ENCODE data around the gene ACTR6.
"Not testable (repeated sequence)": the region's sequence is repeated elsewhere in the genome, so short reads cannot be mapped to it uniquely, and the experiment has no call there.

The ACTR6 gene

DNA sequence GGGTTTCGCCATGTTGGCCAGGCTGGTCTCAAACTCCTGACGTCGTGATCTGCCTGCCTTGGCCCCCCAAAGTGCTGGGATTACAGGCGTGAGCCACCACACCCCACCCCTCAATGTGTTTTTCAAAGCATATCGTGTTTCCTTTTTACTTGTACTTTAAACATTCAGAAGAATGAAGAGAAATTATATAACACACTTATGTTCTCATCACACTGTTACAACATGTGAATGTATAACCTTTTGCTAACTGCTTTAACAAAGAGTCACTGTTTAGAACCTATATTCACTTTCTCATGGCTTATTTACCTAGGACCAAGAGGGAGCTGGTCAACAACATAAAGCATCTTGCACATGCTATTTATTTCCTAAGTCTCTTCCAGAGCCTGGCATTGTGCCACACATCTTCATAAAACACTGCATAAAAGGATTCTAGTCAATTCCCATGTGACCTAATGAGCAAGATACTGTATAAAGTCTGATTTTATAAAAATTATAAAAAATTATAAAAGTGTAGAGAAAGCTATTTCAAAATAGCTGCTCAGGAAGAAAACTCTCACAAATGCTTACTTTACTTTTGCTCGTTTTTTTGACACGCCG is 16.0 kb upstream of the ACTR6 start:
- no peak for DNase-seq (ENCODE audit: low read depth in 2 of 3, low spot score in 1 of 3)

DNA sequence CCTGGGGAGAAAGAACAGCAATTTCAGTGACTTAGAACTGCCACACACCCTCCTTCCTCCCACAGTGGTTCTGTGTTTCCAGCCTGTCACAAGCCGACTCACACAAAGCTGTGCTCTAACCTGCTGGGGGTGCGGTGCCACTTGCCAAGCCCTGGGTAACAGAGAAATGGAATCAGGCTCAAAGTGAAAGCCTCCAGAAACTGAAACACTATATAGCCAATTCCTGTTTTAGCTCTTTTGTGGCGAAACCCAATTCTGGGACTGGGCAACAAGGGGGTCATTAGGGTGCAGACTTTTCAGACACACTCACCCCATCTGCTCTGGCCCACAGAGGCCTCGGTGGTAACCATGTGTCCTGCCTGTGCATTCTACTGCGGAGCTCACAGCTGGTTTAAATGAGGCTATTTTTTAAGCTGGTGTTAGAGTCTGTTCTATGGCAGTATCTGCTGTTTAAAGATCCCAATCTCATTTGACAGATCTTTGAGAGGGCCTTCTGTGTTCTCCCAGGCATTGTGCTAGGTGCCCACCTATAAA is 15.2 kb upstream of the ACTR6 start:
- no peak for DNase-seq (ENCODE audit: low read depth in 2 of 3, low spot score in 1 of 3)

DNA sequence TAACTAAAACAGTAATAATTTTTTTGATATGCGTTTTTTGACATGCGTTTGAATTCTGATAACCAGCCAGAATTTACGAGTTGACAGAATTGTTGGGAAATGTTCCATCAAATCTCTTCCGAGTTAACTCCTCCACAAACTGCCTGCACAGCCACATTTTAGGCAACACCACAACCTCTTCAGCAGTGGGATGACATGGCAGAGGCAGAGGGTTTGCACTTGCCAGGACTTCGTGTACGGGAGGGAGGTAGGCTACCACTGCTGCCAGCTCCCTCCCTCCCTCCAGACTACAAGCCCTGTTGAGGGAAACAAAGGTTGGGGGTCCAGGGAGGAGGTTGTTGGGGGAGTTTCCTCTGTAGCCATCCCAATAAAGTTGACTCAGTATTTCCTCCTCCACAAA is 14.5 kb upstream of the ACTR6 start:
- DNase-seq (ENCODE audit: low read depth in 2 of 3, low spot score in 1 of 3), result no peak

DNA sequence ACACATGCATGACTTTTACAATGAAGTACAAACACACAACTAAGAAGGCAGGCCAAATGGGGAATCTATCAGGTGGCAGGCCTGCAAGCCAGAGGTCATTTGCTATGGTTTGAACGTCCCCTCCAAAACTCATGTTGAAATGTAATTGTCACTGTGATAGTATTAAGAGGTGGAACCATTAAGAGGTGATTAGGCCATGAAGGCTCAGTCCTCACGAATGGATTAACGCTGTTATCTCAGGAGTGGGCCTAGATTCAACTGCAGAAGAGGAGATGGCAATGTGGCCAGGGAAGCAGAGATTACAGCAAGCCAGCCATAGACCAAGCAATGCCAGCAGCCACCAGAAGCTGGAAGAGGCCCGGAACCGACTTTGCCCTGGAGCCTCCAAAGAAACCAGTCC is 13.5 kb upstream of the ACTR6 start:
- DNase-seq (ENCODE audit: low read depth in 2 of 3, low spot score in 1 of 3), result no peak

DNA sequence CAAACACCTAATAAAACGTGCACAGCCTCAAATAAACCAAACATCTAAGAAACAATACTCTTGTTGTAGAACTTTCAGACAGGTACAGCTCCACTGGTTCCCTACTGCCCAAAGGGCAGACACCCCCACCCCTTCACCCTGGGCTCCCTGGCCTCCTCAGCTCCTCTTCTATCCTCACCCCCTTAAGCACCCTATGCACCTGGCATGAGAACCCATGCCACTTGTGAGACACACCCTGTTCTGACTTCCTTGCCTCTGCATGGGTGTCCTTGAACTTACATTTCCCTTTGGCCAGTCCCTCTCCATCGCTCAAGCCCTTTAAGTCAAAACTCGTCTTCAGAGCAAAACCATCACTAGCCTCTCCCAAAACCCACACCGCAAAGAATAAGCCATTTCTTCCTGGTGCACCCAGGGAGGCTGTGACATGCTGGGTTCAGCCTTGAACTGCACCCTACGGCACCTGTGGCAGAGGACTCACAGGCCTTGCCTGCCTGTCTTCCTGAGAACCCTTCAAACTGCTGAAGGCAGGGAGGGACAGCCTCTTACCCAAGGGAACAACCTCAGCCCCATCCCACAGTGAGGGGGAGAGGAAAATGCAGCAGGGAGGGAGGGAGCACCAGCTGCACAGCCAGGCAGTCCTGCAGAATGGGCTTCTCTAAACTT is 12.6 kb upstream of the ACTR6 start:
- DNase-seq (ENCODE audit: low read depth in 2 of 3, low spot score in 1 of 3), result no peak

DNA sequence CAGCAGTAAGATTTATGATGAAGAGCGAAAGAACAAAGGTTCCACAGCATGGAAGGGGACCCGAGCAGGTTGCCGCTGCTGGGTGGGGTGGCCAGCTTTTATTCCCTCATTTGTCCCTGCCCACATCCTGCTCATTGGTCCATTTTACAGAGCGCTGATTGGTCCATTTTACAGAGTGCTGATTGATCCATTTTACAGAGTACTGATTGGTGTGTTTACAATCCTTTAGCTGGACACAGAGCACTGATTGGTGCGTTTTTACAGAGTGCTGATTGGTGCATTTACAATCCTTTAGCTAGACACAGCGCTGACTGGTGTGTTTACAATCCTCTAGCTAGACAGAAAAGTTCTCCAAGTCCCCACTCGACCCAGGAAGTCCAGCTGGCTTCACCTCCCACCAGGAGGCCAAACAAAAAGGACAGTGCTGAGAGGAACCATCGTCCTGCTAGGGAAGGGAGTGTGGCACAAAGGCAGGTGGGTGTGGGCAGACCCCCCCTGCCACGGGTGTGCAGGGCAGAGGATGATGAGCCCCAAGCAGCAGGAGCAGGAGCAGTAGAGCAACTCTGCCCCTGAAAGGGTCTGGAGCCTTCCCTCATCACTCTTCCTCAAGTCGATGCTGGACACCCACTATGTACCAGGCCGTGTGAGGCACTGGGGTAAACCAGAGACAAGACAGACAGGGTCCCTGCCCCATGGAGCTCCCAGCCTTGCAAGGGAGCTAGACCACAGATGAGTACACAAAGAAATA is 11.6 kb upstream of the ACTR6 start:
- not testable (repeated sequence) for DNase-seq (ENCODE audit: low read depth in 2 of 3, low spot score in 1 of 3)

DNA sequence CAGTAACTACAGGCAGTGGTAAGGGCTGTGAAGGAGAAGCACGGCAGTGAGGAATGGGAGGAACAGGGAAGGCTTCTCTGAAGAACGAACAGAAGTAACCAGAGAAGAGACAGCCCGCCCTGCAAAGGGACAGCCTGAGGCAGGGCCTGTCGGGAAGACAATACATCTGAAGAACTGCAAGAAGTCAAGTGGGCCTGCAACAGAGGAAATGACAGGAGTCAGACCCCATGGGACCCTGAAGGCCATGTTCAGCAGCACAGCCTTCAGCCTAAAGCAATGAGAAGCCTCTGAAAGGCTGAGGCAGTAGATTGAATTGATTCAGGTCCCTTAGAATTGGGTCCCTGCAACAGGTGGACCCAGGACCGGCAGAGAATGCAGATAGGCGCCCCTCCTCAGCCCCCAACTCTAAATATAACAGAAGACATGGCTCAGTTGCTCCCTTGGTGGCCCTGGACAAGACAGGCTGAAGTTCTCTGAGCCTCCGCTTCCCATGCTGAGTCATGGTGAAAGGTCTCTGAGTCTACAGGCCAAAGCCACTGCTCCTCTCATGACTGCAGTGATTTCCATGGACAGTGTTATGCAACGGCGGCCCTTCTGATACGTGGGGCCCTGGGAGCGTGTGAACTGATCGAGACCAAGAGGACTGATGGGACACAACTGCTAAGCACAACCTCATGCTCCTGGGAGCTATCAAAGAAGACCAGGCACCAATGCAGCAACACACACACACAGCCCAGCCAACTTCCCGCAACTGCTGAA is 10.8 kb upstream of the ACTR6 start:
- no peak for DNase-seq (ENCODE audit: low read depth in 2 of 3, low spot score in 1 of 3)

DNA sequence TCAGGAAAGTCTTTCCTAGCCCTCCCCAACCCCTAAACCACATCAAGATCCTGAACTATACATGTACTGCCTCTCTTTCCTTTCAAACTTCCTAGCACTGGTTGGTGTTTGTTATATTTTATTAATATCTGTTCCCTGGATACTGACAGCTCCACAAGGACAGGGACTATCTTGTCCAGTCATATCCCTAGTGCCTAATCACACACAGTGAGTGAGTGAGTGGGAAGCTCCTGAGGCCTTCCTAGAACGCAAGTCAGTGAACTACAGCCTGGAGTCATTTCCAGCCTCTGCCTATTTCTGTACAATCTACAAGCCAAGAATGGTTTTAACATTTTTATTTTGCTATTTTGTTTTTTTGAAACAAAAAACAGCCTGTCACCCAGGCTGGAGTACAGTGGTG is 7.5 kb upstream of the ACTR6 start:
- DNase-seq (ENCODE audit: low read depth in 2 of 3, low spot score in 1 of 3), result no peak

DNA sequence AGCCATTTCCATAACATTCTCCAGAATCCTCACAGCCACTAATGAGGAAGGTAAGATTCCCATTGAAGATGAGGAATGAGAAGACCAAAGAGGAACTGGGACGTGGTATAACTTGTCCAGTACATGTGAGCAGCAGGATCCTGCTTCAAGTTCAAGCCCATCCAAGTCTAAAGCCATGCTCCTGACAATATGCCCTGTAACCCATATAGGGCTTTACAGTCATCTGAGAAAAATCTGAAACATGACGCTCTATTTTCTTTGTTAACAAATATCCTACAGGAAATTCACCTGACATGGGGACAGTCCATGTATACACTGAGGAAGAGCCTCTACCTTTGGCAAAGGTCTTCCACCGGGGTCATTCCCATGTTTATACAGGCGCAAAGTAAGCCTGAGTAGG is 3.1 kb upstream of the ACTR6 start:
- DNase-seq (ENCODE audit: low read depth in 2 of 3, low spot score in 1 of 3), result no peak

DNA sequence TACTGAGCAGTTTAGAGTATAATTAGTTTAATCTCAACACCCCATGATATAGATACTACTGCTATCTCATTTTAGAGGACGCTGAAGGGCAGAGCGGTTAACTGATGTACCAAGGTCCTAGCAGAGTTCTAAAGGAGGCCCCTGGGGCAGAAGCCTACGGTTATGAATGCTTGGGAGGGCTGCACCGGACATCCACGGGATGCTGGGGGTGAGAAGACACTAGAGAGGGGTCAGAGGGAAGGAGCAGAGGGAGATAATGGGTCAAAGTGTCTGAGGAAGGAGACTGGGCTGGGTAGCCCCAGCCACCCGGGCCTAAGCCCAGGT is 1.6 kb upstream of the ACTR6 start:
- DNase-seq (ENCODE audit: low read depth in 2 of 3, low spot score in 1 of 3), result no peak

DNA sequence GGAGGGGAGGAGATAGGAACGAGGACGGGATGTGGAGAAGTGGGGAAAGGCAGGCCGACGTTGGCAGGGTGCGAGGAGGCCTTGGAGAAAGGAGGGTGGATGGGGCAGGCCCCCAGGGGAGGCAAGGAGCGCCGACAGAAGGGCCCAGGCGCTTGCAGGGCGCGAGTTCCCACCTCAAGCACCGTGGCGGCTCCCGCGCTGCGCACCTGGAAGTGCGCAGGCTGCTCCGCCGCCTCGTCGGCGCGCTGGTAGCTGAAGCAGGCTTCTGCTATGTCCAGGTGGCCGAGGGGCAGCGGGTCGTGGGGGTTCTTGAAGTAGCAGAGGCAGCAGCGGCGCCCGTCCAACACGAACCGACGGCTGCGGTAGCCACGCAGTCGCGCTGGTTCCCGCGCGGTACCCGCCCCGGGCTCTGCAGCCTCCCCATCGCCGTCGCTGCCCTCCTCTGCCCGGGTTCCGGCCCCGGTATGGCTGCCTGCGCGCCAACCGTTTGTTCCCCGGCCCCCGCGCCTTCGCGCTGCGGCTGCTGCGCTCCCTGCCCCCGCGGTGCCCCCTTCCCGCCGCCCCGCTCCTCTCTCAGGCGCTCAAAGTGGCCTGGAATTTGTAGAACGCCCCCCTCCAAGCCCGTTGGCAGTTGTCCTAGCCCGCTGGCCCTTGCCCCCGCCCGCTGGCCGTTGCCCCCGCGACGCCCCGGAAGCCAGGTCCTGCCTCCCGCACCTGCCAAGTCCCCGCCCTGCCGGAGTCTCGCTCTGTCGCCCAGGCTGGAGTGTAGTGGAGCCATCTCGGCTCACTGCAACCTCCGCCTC is 1.1 kb upstream of the ACTR6 start:
- peak; percentile 63 to 72 (median 63) for DNase-seq (ENCODE audit: low read depth in 2 of 3, low spot score in 1 of 3)

DNA sequence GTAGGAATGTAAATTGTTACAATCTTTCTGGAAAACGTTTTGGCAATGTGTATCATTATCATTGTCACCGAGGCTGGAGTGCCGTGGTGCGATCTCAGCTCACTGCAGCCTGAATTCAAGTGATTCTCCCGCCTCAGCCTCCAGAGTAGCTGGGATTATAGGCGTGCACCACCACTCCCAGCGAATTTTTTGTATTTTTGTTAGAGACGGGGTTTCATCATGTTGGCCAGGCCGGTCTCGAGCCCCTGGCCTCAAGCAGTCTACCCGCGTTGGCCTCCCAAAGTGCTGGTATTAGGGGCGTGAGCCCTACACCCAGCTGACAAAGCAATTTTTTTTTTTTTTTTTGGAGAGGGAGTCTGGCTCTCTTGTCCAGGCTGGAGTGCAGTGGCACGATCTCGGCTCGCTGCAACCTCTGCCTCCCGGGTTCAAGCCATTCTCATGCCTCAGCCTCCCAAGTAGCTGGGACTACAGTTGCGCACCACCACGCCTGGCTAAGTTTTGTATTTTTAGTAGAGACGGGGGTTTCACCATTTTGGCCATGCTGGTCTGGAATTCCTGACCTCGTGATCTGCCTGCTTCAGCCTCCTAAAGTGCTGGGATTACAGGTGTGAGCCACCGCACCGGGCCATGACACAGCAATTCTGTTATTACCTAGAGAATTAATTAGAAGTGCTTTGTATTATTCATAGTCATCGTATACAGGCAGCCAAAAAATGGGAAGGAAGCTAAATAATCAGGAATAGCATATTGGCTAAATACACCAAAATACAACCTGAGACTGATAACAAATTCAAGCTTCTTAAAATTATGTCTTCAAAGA is 1.2 kb downstream of the ACTR6 start:
- DNase-seq (ENCODE audit: low read depth in 2 of 3, low spot score in 1 of 3), result no peak

DNA sequence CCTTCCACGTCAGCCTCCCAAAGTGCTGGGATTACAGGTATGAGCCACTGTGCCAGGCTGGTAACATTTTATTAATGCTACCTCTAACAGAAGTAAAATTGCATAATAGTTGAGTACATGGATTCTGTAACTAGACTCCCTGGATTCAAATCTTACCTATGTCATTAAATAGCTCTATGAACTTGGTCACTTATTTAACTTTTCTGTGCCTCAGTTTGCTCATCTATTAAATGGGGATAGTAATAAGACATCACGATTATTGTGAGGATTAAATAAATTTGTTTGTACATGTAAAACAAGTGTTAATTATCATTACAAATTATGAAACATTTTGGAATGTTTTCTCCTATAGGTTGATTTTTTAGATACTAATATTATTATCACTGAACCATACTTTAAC is 6.7 kb downstream of the ACTR6 start:
- DNase-seq (ENCODE audit: low read depth in 2 of 3, low spot score in 1 of 3), result no peak

DNA sequence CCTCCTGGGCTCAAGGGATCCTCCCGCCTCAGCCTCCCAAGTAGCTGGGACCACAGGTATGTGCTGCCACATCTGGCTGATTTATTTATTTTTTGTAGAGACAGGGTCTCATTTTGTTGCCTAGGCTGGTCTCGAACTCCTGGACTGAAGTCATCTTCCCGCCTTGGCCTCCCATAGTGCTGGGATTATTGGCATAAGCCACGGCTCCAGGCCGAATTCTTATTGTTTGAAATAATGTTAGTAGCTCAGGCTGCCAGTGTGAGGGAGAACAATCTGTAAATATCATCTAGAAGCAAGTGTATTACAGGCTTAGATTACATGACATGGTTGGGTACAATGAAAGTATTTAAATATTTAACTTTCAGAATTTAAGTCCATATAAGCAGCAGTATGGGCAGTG is 8.2 kb downstream of the ACTR6 start:
- no peak for DNase-seq (ENCODE audit: low read depth in 2 of 3, low spot score in 1 of 3)

DNA sequence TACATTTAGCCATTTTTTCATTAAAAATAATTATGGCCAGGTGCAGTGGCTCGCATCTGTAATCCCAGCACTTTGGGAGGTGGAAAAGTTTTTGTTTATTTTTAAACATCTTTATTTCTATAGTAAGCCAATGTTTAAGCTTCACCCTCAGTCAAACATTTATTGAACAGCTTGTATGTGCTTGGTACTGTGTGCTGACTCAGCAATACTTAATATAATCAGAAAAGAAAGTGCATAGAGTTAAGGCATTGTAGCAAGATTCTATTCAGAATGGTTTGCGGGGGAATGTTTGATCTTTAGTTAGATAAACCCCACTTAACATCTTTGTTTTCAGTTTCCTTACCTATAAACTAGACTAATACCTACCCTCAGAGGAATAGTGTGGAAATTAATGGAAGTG is 11.1 kb downstream of the ACTR6 start:
- DNase-seq (ENCODE audit: low read depth in 2 of 3, low spot score in 1 of 3), result no peak

DNA sequence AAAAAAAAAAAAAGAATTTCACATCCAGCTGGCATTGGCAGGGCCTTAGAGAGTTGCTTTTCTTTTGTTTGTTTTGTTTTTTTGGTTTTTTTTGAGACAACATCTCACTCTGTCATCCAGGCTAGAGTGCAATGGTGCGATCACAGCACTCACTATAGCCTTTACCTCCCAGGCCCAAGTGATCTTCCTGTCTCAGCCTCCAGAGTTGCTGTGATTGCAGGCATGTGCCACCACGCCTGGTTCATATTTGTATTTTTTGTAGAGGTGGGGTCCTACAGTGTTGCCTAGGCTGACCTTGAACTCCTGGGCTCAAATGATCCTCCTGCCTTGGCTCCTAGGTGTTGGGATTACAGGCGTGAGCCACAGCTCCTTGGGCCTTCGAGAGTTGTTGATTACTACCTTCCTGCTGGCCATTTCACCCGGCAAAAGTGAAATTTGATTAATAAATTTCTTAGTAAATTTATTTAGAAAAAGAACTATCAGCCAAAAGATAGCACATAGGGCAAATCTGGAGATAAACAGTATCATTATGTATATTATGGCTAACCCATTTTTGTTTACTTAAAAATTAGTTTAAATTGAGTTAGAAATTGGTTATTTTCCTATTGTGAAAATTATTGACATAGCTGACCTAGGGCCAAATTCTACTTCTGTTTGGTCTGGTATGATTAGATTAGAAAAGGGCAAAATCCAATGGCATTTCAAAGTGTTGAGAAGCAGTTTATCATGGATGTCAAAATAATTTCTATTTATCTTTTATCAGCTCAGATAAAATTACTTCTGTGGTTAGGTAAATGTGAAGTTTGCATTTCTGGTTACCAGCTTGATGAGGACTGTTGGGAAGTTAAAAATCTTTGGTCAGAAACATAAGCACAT is 12.6 kb downstream of the ACTR6 start:
- no peak for DNase-seq (ENCODE audit: low read depth in 2 of 3, low spot score in 1 of 3)

DNA sequence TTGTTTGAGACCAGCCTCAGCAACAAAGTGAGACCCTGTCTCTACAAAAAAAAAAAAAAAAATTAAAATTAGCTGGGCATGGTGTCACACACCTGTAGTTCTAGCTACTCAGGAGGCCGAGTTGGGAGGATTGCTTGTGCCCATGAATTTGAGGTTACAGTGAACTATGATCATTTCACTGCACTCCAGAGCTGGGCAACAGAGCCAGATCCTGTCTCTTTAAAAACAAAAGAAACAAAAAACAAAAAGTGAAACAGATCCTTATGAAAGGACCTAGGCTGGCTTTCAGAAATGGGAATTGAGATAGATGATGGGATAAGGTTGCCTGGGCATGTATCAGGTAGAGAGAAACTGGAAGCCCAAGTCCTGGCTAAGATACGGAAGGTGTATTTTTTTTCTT is 13.9 kb downstream of the ACTR6 start:
- no peak for DNase-seq (ENCODE audit: low read depth in 2 of 3, low spot score in 1 of 3)

DNA sequence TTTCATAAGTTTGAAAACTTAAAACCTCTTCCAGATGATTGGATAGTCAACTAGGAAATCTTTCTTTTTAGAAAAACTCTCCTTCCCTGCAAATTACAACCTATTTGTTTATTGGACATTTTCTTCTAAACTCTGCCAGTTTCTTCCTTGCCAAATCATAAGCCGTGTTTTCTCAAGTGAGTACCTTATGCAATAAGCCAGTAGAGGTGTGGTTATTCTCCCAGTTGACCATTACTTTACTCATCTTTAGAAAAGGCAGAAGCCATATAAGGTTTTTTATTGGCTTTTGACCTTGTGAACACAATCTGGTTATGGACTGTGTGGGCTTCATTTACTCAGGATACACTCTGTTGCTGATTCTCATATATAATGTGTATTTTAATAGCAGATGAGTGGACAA is 14.6 kb downstream of the ACTR6 start:
- no peak for DNase-seq (ENCODE audit: low read depth in 2 of 3, low spot score in 1 of 3)

DNA sequence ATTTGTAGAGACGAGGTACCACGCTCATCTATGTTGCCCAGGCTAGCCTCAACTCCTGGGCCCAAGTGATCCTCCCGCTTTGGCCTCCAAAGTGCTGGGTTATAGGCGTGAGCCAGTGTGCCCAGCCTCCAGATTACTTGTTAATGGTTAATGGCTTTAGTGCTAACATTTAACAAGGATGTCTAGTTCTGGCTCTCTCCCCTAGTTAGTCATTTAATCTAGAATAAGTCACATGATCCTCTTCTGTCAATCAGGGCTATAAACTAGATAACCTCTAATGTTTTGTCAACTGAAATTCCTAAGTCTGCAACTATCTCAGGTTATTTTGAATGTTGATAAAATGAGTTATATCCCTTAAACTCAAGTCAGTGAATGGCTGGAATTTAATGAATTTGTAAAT is 15.7 kb downstream of the ACTR6 start:
- no peak for DNase-seq (ENCODE audit: low read depth in 2 of 3, low spot score in 1 of 3)
